PC-3 (cell line): ENCODE data around the gene SPATA6L. TPM values are rescaled to one million over a fixed set of nuclear protein-coding genes. Genes with fewer than 3 reads are reported as not detected.
A peak's percentile ranks its signal among the peaks of the same experiment; 100 is the strongest.

Experiments
- ATAC-seq: fragments of 200-7000 bp; cut with Tn5 transposase; 2 replicates; pipeline ENCODE4 v1.9.1; 2020; ENCODE audit warnings: mild to moderate bottlenecking, moderate library complexity
- BruUV-seq: library from RNA; stranded (reverse); fragments of 400-500 nt; replicated peaks from 2 replicates; lab custom pipeline; 2021; lab: Mats Ljungman, UMichigan
- CTCF ChIA-PET: fragments of 300-600 bp; sonication (Branson Sonifier 250); formaldehyde crosslinking; loops from one replicate; lab custom pipeline; 2022; ENCODE audit warnings: antibody characterized with exemption; lab: Charles Lee
- POLR2A ChIA-PET: fragments of 300-600 bp; sonication (Branson Sonifier 250); formaldehyde crosslinking; loops from one replicate; lab custom pipeline; 2022; ENCODE audit warnings: antibody characterized with exemption; ENCODE audit not compliant: unreplicated experiment; lab: Charles Lee
- DNase-seq: peaks from one replicate; pipeline ENCODE4 v3.0.0-alpha.2; 2015
- H2AFZ ChIP-seq: fragments of 300-600 bp; sonication (generic); 2 replicates; pipeline ENCODE4 v1.6.0; 2016; ENCODE audit warnings: antibody characterized with exemption, low read length
- H3F3A ChIP-seq: fragments of 300-600 bp; sonication (generic); one replicate; pipeline ENCODE4 v1.6.0; 2017; ENCODE audit warnings: antibody characterized with exemption, low read length, control low read depth, mild to moderate bottlenecking; ENCODE audit not compliant: unreplicated experiment
- H3K27ac ChIP-seq: fragments of 300-600 bp; sonication (generic); 2 replicates; pipeline ENCODE4 v1.5.1; 2016; ENCODE audit warnings: mild to moderate bottlenecking, low read length
- H3K27me3 ChIP-seq: fragments of 300-600 bp; sonication (generic); 2 replicates; pipeline ENCODE4 v1.6.1; 2016; ENCODE audit warnings: low read length, mixed read lengths
- H3K36me3 ChIP-seq: fragments of 300-600 bp; sonication (generic); 2 replicates; pipeline ENCODE4 v1.6.1; 2016; ENCODE audit warnings: low read depth, mixed run types, low read length, mixed read lengths
- H3K4me1 ChIP-seq: fragments of 300-600 bp; sonication (generic); 2 replicates; pipeline ENCODE4 v1.5.1; 2016; ENCODE audit warnings: low read length; ENCODE audit not compliant: insufficient read depth
- H3K4me2 ChIP-seq: fragments of 300-600 bp; sonication (generic); 2 replicates; pipeline ENCODE4 v1.6.0; 2016; ENCODE audit warnings: low read length
- H3K4me3 ChIP-seq: fragments of 300-600 bp; sonication (generic); 2 replicates; pipeline ENCODE4 v1.5.1; 2016; ENCODE audit warnings: mild to moderate bottlenecking, low read length, mixed read lengths
- H3K79me2 ChIP-seq: fragments of 300-600 bp; sonication (generic); 2 replicates; pipeline ENCODE4 v1.6.1; 2017; ENCODE audit warnings: low read length, mixed read lengths
- H3K9ac ChIP-seq: fragments of 300-600 bp; sonication (generic); 2 replicates; pipeline ENCODE4 v1.6.0; 2016; ENCODE audit warnings: mild to moderate bottlenecking, low read length
- H3K9me2 ChIP-seq: fragments of 300-600 bp; sonication (generic); replicated peaks from 2 replicates; pipeline ENCODE4 v1.6.1; 2016; ENCODE audit warnings: mixed run types, low read length, mixed read lengths
- H3K9me3 ChIP-seq: fragments of 300-600 bp; sonication (generic); 2 replicates; pipeline ENCODE4 v1.6.1; 2016; ENCODE audit warnings: low read length, mixed read lengths
- H4K20me1 ChIP-seq: fragments of 300-600 bp; sonication (generic); 2 replicates; pipeline ENCODE4 v1.6.1; 2016; ENCODE audit warnings: low read length, mixed read lengths
- CTCF ChIP-seq: fragments of 300-600 bp; sonication (generic); conservative IDR thresholded peaks from 2 replicates; pipeline ENCODE4 v1.5.1; 2017; ENCODE audit warnings: antibody characterized with exemption, low read depth, mild to moderate bottlenecking, low read length
- EZH2 ChIP-seq: fragments of 300-600 bp; sonication (generic); IDR thresholded peaks from one replicate; pipeline ENCODE4 v1.6.1; 2017; ENCODE audit warnings: antibody characterized with exemption, mild to moderate bottlenecking, low read length; ENCODE audit not compliant: unreplicated experiment
- EZH2phosphoT487 ChIP-seq: fragments of 300-600 bp; sonication (generic); IDR thresholded peaks from 2 replicates; pipeline ENCODE4 v1.6.1; 2018; ENCODE audit warnings: mild to moderate bottlenecking, antibody characterized with exemption, low read length, borderline replicate concordance
- intact Hi-C: fragments of 100-400 bp; cut with micrococcal nuclease; formaldehyde crosslinking; loops from 2 replicates; pipeline ENCODE4 v1.9.0; 2023
- total RNA-seq: library from RNA; depleted of rRNA; stranded (reverse); fragments of >200 nt; gene quantifications from 2 replicates; pipeline ENCODE4 v1.2.3, GENCODE V29; 2014

SPATA6L gene
- total RNA-seq, 1 experiment from 2014 or later, result not detected

- CTCF ChIA-PET, result no interaction called here
Observed at GRCh38 chr9:4678679-4679267, 12.5 kb upstream of the SPATA6L start.

GRCh38 chr9:4677392-4677791, 11.1 kb upstream of the SPATA6L start:
- Histone ChIP-seq H3K9ac (no peak overlapping the region), H3K36me3 (no peaks in the 10 kb centered on the region), H3K27me3 (no peaks in the 10 kb centered on the region), H2AFZ (no peak overlapping the region), H3K27ac (no peak overlapping the region), H3F3A (no peaks in the 10 kb centered on the region), H3K4me1 (peaks cover 31% of the 10 kb centered on the region), H3K4me2 (peak overlapping the region; percentile 90; the same call in 1 of the 2 replicates), H3K9me2 (no peaks in the 10 kb centered on the region), H4K20me1 (no peaks in the 10 kb centered on the region), H3K79me2 (peaks cover 27% of the 10 kb centered on the region), H3K9me3 (no peaks in the 10 kb centered on the region), H3K4me3 (no peak overlapping the region)
- ATAC-seq (no peak), DNase-seq (no peak)
- POLR2A ChIA-PET, result interaction anchor here (0.6 kb wide), 1 partner anchor 59 kb away, joined by 13 read pairs; no protein-coding TSS in a partner anchor
- intact Hi-C loops, result loop anchor here (5.0 kb wide), 1 partner anchor 185 kb away; the partner anchor contains the start of gene SLC1A1
- no TSS peak for BruUV-seq
- CTCF ChIA-PET, result interaction anchor here (0.6 kb wide), 1 partner anchor 32 kb away, joined by 7 read pairs; no protein-coding TSS in a partner anchor
- no peak for TF ChIP-seq CTCF
- TF ChIP-seq EZH2phosphoT487, result no peak
- no peak for TF ChIP-seq EZH2

More at GRCh38 chr9:4678679-4679267, 12.5 kb upstream of the SPATA6L start:
- BruUV-seq, result TSS peak; percentile 94
- DNase-seq, result peak; percentile 22
- H3K36me3 ChIP-seq, result no peaks in the 10 kb centered on the region
- H3K4me3 ChIP-seq, result peak overlapping the region; percentile 89
- H3K27me3 ChIP-seq, result no peaks in the 10 kb centered on the region
- peak overlapping the region; percentile 90 for H3K4me2 ChIP-seq
- H4K20me1 ChIP-seq, result no peaks in the 10 kb centered on the region
- H3K9me2 ChIP-seq, result no peaks in the 10 kb centered on the region
- no peaks in the 10 kb centered on the region for H3F3A ChIP-seq
- peaks cover 37% of the 10 kb centered on the region for H3K79me2 ChIP-seq
- H3K27ac ChIP-seq, result peak overlapping the region; percentile 67
- intact Hi-C loops, result loop anchor here (1.0 to 5.0 kb wide), 3 partner anchors 16 to 186 kb away; partner anchors contain the start of genes AK3, PLPP6 and SLC1A1
- TF ChIP-seq CTCF, result no peak
- TF ChIP-seq EZH2phosphoT487, result no peak
- TF ChIP-seq EZH2, result no peak
- peaks cover 31% of the 10 kb centered on the region for H3K4me1 ChIP-seq
- peak overlapping the region; percentile 87 for H3K9ac ChIP-seq
- H2AFZ ChIP-seq, result peak overlapping the region; percentile 97
- POLR2A ChIA-PET, result no interaction called here
- ATAC-seq, result peak; percentile 6; the same call in 1 of the 2 replicates
- no peaks in the 10 kb centered on the region for H3K9me3 ChIP-seq

GRCh38 chr9:4674783-4675182, 8.5 kb upstream of the SPATA6L start:
- intact Hi-C loops, result loop anchor here (5.0 kb wide), 1 partner anchor 182 kb away; the partner anchor contains the start of gene SLC1A1
- H3K36me3 ChIP-seq, result no peaks in the 10 kb centered on the region
- H3K4me1 ChIP-seq, result peaks cover 21% of the 10 kb centered on the region
- H3K27ac ChIP-seq, result no peak overlapping the region
- no TSS peak for BruUV-seq
- DNase-seq (peak; percentile 71), ATAC-seq (peak; percentile 48)
- H3K9me3 ChIP-seq, result no peaks in the 10 kb centered on the region
- no peaks in the 10 kb centered on the region for H3K27me3 ChIP-seq
- H3K4me3 ChIP-seq, result no peak overlapping the region
- TF ChIP-seq EZH2, result no peak
- CTCF ChIA-PET, result no interaction called here
- H2AFZ ChIP-seq, result no peak overlapping the region
- H4K20me1 ChIP-seq, result no peaks in the 10 kb centered on the region
- H3K79me2 ChIP-seq, result peaks cover 3% of the 10 kb centered on the region
- H3K9ac ChIP-seq, result no peak overlapping the region
- H3K9me2 ChIP-seq, result no peaks in the 10 kb centered on the region
- POLR2A ChIA-PET, result no interaction called here
- no peaks in the 10 kb centered on the region for H3F3A ChIP-seq
- H3K4me2 ChIP-seq, result no peak overlapping the region
